GM23338 (cell line): Measurements from ENCODE around the gene PLEKHA7. TPM values are rescaled to one million over a fixed set of nuclear protein-coding genes. Genes with fewer than 3 reads are reported as not detected.

Experiments
- ATAC-seq: fragments of 200-7000 bp; cut with Tn5 transposase; 3 replicates; pipeline ENCODE4 v1.9.1; 2020
- DNase-seq: peaks from one replicate; pipeline ENCODE4 v3.0.0-alpha.2; 2015; ENCODE audit warnings: low spot score
- H2AFZ ChIP-seq: fragments of 200-600 bp; sonication (generic); 2 replicates; pipeline ENCODE4 v1.8.0; 2016; ENCODE audit warnings: antibody characterized with exemption, mild to moderate bottlenecking, moderate library complexity
- H3F3A ChIP-seq: fragments of 200-600 bp; sonication (generic); replicated peaks from 2 replicates; pipeline ENCODE4 v1.8.0; 2017; ENCODE audit warnings: antibody characterized with exemption, mixed run types, low read depth
- H3K27ac ChIP-seq: fragments of 200-600 bp; sonication (generic); 2 replicates; pipeline ENCODE4 v1.6.1; 2016; ENCODE audit warnings: low read depth
- H3K27me3 ChIP-seq: fragments of 200-600 bp; sonication (generic); 2 replicates; pipeline ENCODE4 v1.8.0; 2016; ENCODE audit warnings: mild to moderate bottlenecking, mixed run types, moderate library complexity; ENCODE audit not compliant: insufficient read depth
- H3K36me3 ChIP-seq: fragments of 200-600 bp; sonication (generic); 2 replicates; pipeline ENCODE4 v1.8.0; 2016; ENCODE audit warnings: mild to moderate bottlenecking; ENCODE audit not compliant: insufficient read depth
- H3K4me1 ChIP-seq: fragments of 200-600 bp; sonication (generic); 2 replicates; pipeline ENCODE4 v1.8.0; 2016; ENCODE audit warnings: mild to moderate bottlenecking, moderate library complexity; ENCODE audit not compliant: insufficient read depth
- H3K4me2 ChIP-seq: fragments of 200-600 bp; sonication (generic); 2 replicates; pipeline ENCODE4 v1.7.1; 2017; ENCODE audit warnings: mixed run types
- H3K4me3 ChIP-seq: fragments of 200-600 bp; sonication (generic); 2 replicates; pipeline ENCODE4 v1.6.1; 2016; ENCODE audit warnings: mixed run types
- H3K79me2 ChIP-seq: fragments of 200-600 bp; sonication (generic); replicated peaks from 2 replicates; pipeline ENCODE4 v1.8.0; 2017; ENCODE audit warnings: mild to moderate bottlenecking; ENCODE audit not compliant: insufficient read depth
- H3K9me2 ChIP-seq: fragments of 200-600 bp; sonication (generic); 2 replicates; pipeline ENCODE4 v1.8.0; 2017; ENCODE audit not compliant: insufficient read depth
- H4K20me1 ChIP-seq: fragments of 200-600 bp; sonication (generic); replicated peaks from 2 replicates; pipeline ENCODE4 v1.8.0; 2017; ENCODE audit warnings: mild to moderate bottlenecking; ENCODE audit not compliant: insufficient read depth
- H3K27ac Mint-ChIP-seq: 2 replicates; pipeline ENCODE4 v1.8.0; 2020; ENCODE audit warnings: inconsistent platforms, mild to moderate bottlenecking, moderate library complexity, mixed read lengths
- H3K27me3 Mint-ChIP-seq: 3 replicates; pipeline ENCODE4 v1.8.0; 2022; ENCODE audit warnings: low read depth, mild to moderate bottlenecking, moderate library complexity, mixed read lengths, inconsistent platforms; ENCODE audit not compliant: insufficient read depth, poor library complexity
- H3K36me3 Mint-ChIP-seq: 3 replicates; pipeline ENCODE4 v1.8.0; 2021; ENCODE audit warnings: low read depth, mild to moderate bottlenecking, inconsistent platforms, moderate library complexity, mixed read lengths
- H3K4me1 Mint-ChIP-seq: 3 replicates; pipeline ENCODE4 v1.8.0; 2020; ENCODE audit warnings: mild to moderate bottlenecking, inconsistent platforms, mixed read lengths
- H3K4me3 Mint-ChIP-seq: 3 replicates; pipeline ENCODE4 v1.8.0; 2021; ENCODE audit warnings: moderate library complexity, mild to moderate bottlenecking, inconsistent platforms, mixed read lengths
- H3K9me3 Mint-ChIP-seq: 3 replicates; pipeline ENCODE4 v1.8.0; 2020; ENCODE audit warnings: moderate library complexity, mild to moderate bottlenecking, inconsistent platforms, mixed read lengths
- CREB1 ChIP-seq: fragments of 250-450 bp; sonication (Bioruptor Pico); IDR thresholded peaks from 2 replicates; pipeline ENCODE4 v1.5.0; 2020; ENCODE audit warnings: low read depth, mild to moderate bottlenecking, moderate library complexity
- EZH2 ChIP-seq: fragments of 200-600 bp; sonication (generic); IDR thresholded peaks from one replicate; pipeline ENCODE4 v1.8.0; 2017; ENCODE audit warnings: antibody characterized with exemption, mild to moderate bottlenecking, low read depth; ENCODE audit not compliant: unreplicated experiment
- EZH2phosphoT487 ChIP-seq: fragments of 200-600 bp; sonication (generic); IDR thresholded peaks from one replicate; pipeline ENCODE4 v1.8.1; 2018; ENCODE audit warnings: antibody characterized with exemption; ENCODE audit not compliant: unreplicated experiment
- JUNB ChIP-seq: IDR thresholded peaks from one replicate; pipeline ENCODE4 v1.6.1; 2016; ENCODE audit warnings: antibody characterized with exemption; ENCODE audit not compliant: unreplicated experiment
- NANOG ChIP-seq: IDR thresholded peaks from 2 replicates; pipeline ENCODE4 v1.6.1; 2016; ENCODE audit warnings: antibody characterized with exemption, borderline replicate concordance
- POLR2AphosphoS5 ChIP-seq: IDR thresholded peaks from 2 replicates; pipeline ENCODE4 v1.6.1; 2016; ENCODE audit warnings: antibody characterized with exemption, low read depth
- STAT1 ChIP-seq: IDR thresholded peaks from one replicate; pipeline ENCODE4 v1.6.1; 2016; ENCODE audit warnings: antibody characterized with exemption; ENCODE audit not compliant: unreplicated experiment
- ZNF114 ChIP-seq: fragments of 250-450 bp; sonication (Bioruptor Pico); IDR thresholded peaks from 2 replicates; pipeline ENCODE4 v1.5.0; 2020; ENCODE audit warnings: mild to moderate bottlenecking, moderate library complexity
- ZNF331 ChIP-seq: fragments of 250-450 bp; sonication (Bioruptor Pico); IDR thresholded peaks from 2 replicates; pipeline ENCODE4 v1.5.0; 2020; ENCODE audit warnings: low read depth, mild to moderate bottlenecking, moderate library complexity
- polyA plus RNA-seq: library from polyadenylated mRNA; unstranded; fragments of >200 nt; fragmentation: Nextera tagmentation; extraction: Ambion mirVana; gene quantifications from 2 replicates; pipeline ENCODE4 v1.2.1, GENCODE V29; 2016
- total RNA-seq: library from RNA; depleted of rRNA; stranded (reverse); fragments of >200 nt; shearing (Covaris generic); gene quantifications from 2 replicates; pipeline ENCODE4 v1.2.3, GENCODE V29; 2014
- TF ChIP-seq, protein P1 (sequence below), 2 experiments: fragments of 200-600 bp in 1 of 2; sonication (generic) in 1 of 2; conservative IDR thresholded peaks; 2 replicates each; pipeline versions ENCODE4 v1.5.1 to v1.6.1; 2016 to 2017; ENCODE audit warnings: antibody characterized with exemption in 2 of 2, low read depth in 2 of 2, mild to moderate bottlenecking in 2 of 2, moderate library complexity in 1 of 2
- TF ChIP-seq, protein P2 (sequence below): IDR thresholded peaks from 2 replicates; pipeline ENCODE4 v1.6.1; 2016; ENCODE audit warnings: antibody characterized with exemption
- TF ChIP-seq, protein P3 (sequence below): fragments of 250-450 bp; sonication (Bioruptor Pico); IDR thresholded peaks from 2 replicates; pipeline ENCODE4 v1.5.0; 2020; ENCODE audit warnings: mild to moderate bottlenecking, moderate library complexity
- TF ChIP-seq, protein P4 (sequence below): IDR thresholded peaks from one replicate; pipeline ENCODE4 v1.6.1; 2018; ENCODE audit warnings: antibody characterized with exemption; ENCODE audit not compliant: unreplicated experiment

The PLEKHA7 gene
- total and polyA plus RNA-seq, 2 experiments from 2014 or later, result 9.7 to 15.8 TPM

DNA sequence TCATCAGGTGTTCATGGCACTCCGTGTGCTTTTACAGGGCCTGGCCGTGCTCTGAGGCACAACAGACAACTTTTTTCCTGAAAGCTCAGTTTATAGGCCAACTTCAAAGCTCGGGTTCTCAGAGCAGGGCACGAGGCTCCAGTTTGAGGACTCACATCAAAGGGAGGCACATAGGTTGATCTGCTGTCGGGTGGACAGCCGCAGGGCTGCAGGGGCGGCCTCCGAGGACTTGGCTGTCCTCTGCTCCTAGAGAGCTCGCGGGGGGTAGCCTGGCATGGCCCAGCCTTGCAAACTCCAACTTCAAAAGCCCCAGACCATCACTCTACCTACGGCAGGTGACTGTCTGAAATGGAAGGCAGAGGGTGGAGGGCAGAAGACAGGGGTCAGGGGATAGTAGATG is 244.2 kb downstream of the PLEKHA7 start:
- ATAC-seq, result no peak
- peaks cover 9% of the 10 kb centered on the region; the same call in 2 of the 3 replicates for H3K4me1 Mint-ChIP-seq
- peaks cover 3% of the 10 kb centered on the region for H3K27me3 Mint-ChIP-seq
- Histone ChIP-seq H3K27ac (no peak overlapping the region), H3K4me1 (no peaks in the 10 kb centered on the region; the same call in 1 of the 2 replicates), H3K27me3 (no peaks in the 10 kb centered on the region), H3K4me3 (no peak overlapping the region), H3K79me2 (no peaks in the 10 kb centered on the region), H2AFZ (no peak overlapping the region), H3K4me2 (no peak overlapping the region), H4K20me1 (no peaks in the 10 kb centered on the region), H3K36me3 (no peaks in the 10 kb centered on the region), H3K9me2 (no peaks in the 10 kb centered on the region), H3F3A (no peaks in the 10 kb centered on the region)
- TF ChIP-seq EZH2 (no peak), EZH2phosphoT487 (no peak), CREB1 (CRISPR knock-in tag) (no peak), ZNF114 (CRISPR knock-in tag) (no peak), ZNF331 (no peak), NANOG (no peak), STAT1 (no peak), POLR2AphosphoS5 (no peak), JUNB (no peak)
- TF ChIP-seq, protein P1, sequence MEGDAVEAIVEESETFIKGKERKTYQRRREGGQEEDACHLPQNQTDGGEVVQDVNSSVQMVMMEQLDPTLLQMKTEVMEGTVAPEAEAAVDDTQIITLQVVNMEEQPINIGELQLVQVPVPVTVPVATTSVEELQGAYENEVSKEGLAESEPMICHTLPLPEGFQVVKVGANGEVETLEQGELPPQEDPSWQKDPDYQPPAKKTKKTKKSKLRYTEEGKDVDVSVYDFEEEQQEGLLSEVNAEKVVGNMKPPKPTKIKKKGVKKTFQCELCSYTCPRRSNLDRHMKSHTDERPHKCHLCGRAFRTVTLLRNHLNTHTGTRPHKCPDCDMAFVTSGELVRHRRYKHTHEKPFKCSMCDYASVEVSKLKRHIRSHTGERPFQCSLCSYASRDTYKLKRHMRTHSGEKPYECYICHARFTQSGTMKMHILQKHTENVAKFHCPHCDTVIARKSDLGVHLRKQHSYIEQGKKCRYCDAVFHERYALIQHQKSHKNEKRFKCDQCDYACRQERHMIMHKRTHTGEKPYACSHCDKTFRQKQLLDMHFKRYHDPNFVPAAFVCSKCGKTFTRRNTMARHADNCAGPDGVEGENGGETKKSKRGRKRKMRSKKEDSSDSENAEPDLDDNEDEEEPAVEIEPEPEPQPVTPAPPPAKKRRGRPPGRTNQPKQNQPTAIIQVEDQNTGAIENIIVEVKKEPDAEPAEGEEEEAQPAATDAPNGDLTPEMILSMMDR (conservative IDR thresholded peaks at IDR 0.05; ENCODE audit: low read depth in 2 of 2), result no peak
- TF ChIP-seq, protein P2, sequence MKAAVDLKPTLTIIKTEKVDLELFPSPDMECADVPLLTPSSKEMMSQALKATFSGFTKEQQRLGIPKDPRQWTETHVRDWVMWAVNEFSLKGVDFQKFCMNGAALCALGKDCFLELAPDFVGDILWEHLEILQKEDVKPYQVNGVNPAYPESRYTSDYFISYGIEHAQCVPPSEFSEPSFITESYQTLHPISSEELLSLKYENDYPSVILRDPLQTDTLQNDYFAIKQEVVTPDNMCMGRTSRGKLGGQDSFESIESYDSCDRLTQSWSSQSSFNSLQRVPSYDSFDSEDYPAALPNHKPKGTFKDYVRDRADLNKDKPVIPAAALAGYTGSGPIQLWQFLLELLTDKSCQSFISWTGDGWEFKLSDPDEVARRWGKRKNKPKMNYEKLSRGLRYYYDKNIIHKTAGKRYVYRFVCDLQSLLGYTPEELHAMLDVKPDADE, result no peak
- TF ChIP-seq, protein P3, sequence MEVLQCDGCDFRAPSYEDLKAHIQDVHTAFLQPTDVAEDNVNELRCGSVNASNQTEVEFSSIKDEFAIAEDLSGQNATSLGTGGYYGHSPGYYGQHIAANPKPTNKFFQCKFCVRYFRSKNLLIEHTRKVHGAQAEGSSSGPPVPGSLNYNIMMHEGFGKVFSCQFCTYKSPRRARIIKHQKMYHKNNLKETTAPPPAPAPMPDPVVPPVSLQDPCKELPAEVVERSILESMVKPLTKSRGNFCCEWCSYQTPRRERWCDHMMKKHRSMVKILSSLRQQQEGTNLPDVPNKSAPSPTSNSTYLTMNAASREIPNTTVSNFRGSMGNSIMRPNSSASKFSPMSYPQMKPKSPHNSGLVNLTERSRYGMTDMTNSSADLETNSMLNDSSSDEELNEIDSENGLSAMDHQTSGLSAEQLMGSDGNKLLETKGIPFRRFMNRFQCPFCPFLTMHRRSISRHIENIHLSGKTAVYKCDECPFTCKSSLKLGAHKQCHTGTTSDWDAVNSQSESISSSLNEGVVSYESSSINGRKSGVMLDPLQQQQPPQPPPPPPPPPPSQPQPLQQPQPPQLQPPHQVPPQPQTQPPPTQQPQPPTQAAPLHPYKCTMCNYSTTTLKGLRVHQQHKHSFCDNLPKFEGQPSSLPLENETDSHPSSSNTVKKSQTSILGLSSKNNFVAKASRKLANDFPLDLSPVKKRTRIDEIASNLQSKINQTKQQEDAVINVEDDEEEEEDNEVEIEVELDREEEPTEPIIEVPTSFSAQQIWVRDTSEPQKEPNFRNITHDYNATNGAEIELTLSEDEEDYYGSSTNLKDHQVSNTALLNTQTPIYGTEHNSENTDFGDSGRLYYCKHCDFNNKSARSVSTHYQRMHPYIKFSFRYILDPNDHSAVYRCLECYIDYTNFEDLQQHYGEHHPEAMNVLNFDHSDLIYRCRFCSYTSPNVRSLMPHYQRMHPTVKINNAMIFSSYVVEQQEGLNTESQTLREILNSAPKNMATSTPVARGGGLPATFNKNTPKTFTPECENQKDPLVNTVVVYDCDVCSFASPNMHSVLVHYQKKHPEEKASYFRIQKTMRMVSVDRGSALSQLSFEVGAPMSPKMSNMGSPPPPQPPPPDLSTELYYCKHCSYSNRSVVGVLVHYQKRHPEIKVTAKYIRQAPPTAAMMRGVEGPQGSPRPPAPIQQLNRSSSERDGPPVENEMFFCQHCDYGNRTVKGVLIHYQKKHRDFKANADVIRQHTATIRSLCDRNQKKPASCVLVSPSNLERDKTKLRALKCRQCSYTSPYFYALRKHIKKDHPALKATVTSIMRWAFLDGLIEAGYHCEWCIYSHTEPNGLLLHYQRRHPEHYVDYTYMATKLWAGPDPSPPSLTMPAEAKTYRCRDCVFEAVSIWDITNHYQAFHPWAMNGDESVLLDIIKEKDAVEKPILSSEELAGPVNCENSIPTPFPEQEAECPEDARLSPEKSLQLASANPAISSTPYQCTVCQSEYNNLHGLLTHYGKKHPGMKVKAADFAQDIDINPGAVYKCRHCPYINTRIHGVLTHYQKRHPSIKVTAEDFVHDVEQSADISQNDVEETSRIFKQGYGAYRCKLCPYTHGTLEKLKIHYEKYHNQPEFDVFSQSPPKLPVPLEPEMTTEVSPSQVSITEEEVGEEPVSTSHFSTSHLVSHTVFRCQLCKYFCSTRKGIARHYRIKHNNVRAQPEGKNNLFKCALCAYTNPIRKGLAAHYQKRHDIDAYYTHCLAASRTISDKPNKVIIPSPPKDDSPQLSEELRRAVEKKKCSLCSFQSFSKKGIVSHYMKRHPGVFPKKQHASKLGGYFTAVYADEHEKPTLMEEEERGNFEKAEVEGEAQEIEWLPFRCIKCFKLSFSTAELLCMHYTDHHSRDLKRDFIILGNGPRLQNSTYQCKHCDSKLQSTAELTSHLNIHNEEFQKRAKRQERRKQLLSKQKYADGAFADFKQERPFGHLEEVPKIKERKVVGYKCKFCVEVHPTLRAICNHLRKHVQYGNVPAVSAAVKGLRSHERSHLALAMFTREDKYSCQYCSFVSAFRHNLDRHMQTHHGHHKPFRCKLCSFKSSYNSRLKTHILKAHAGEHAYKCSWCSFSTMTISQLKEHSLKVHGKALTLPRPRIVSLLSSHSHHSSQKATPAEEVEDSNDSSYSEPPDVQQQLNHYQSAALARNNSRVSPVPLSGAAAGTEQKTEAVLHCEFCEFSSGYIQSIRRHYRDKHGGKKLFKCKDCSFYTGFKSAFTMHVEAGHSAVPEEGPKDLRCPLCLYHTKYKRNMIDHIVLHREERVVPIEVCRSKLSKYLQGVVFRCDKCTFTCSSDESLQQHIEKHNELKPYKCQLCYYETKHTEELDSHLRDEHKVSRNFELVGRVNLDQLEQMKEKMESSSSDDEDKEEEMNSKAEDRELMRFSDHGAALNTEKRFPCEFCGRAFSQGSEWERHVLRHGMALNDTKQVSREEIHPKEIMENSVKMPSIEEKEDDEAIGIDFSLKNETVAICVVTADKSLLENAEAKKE, result no peak
- TF ChIP-seq, protein P4, sequence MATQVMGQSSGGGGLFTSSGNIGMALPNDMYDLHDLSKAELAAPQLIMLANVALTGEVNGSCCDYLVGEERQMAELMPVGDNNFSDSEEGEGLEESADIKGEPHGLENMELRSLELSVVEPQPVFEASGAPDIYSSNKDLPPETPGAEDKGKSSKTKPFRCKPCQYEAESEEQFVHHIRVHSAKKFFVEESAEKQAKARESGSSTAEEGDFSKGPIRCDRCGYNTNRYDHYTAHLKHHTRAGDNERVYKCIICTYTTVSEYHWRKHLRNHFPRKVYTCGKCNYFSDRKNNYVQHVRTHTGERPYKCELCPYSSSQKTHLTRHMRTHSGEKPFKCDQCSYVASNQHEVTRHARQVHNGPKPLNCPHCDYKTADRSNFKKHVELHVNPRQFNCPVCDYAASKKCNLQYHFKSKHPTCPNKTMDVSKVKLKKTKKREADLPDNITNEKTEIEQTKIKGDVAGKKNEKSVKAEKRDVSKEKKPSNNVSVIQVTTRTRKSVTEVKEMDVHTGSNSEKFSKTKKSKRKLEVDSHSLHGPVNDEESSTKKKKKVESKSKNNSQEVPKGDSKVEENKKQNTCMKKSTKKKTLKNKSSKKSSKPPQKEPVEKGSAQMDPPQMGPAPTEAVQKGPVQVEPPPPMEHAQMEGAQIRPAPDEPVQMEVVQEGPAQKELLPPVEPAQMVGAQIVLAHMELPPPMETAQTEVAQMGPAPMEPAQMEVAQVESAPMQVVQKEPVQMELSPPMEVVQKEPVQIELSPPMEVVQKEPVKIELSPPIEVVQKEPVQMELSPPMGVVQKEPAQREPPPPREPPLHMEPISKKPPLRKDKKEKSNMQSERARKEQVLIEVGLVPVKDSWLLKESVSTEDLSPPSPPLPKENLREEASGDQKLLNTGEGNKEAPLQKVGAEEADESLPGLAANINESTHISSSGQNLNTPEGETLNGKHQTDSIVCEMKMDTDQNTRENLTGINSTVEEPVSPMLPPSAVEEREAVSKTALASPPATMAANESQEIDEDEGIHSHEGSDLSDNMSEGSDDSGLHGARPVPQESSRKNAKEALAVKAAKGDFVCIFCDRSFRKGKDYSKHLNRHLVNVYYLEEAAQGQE, result no peak
- H3K36me3 Mint-ChIP-seq, result no peaks in the 10 kb centered on the region
- H3K9me3 Mint-ChIP-seq, result no peaks in the 10 kb centered on the region
- no peak overlapping the region for H3K4me3 Mint-ChIP-seq
- H3K27ac Mint-ChIP-seq, result no peak overlapping the region
- DNase-seq, result no peak
